ENCODE results near the gene DDX46. TPM values are rescaled to one million over a fixed set of nuclear protein-coding genes. Genes with fewer than 3 reads are reported as not detected.

The DDX46 gene
- total and polyA plus RNA-seq, 2 of the 8 experiments (the other 6 are each of a cell fraction or from before 2014, with no cell fraction given) = 22.6 to 110 TPM

GRCh38 chr5:134784946-134785620 lies 26.5 kb downstream of the DDX46 start:
- Histone ChIP-seq H3K9ac (replicated peaks in 1 of 4; ENCODE audit: extremely low read depth in 1 of 4, low read depth in 3 of 4, low read length in 3 of 4) (peak overlapping the region in 1 of 4 experiments; percentile 28; a peak in 2 of 7 replicates), H3K27ac (ENCODE audit: low read depth, low read length) (no peak overlapping the region), H2BK120ac (replicated peaks; ENCODE audit: low read depth, low read length) (no peak overlapping the region), H4K20me1 (replicated peaks in 1 of 2; ENCODE audit: control insufficient read depth in 1 of 2, insufficient read depth in 2 of 2, low read length in 2 of 2) (peaks cover 0 to 1% of the 10 kb centered on the region in 2 experiments), H2BK15ac (ENCODE audit: low read length) (no peak overlapping the region), H2BK5ac (ENCODE audit: low read depth, low read length) (no peak overlapping the region), H3K4me3 (ENCODE audit: extremely low read depth in 1 of 4, insufficient read depth in 2 of 4, low read depth in 3 of 4, low read length in 4 of 4) (0 out of 8 replicates have a peak overlapping the region, but pooled peaks of 1 of the 4 experiments have one; percentile 3), H3K4me2 (ENCODE audit: insufficient read depth in 1 of 2, low read depth in 2 of 2, low read length in 2 of 2) (no peak overlapping the region), H3K36me3 (ENCODE audit: control insufficient read depth in 2 of 4, insufficient read depth in 4 of 4, low read length in 3 of 4) (peaks cover 24 to 87% (median 61%) of the 10 kb centered on the region in 4 experiments), H2AFZ (ENCODE audit: low read length) (no peak overlapping the region), H3K27me3 (replicated peaks in 1 of 4; ENCODE audit: control insufficient read depth in 3 of 4, extremely low read depth in 1 of 4, insufficient read depth in 3 of 4, low read length in 3 of 4) (no peaks in the 10 kb centered on the region), H2BK20ac (ENCODE audit: low read length) (no peak overlapping the region), H2BK12ac (ENCODE audit: low read depth, low read length) (no peak overlapping the region), H3K79me2 (ENCODE audit: control insufficient read depth in 1 of 2, insufficient read depth in 2 of 2, low read length in 2 of 2) (no peaks in the 10 kb centered on the region), H2AK5ac (ENCODE audit: low read depth, low read length) (no peak overlapping the region), H3K18ac (ENCODE audit: extremely low read depth, low read length) (no peak overlapping the region), H4K91ac (replicated peaks; ENCODE audit: insufficient read length, low read length) (no peak overlapping the region), H4K8ac (ENCODE audit: extremely low read depth, insufficient read depth, low read length) (no peak overlapping the region), H3K4ac (replicated peaks; ENCODE audit: insufficient read length, low read depth, low read length) (no peak overlapping the region), H3K4me1 (replicated peaks in 1 of 4; ENCODE audit: control insufficient read depth in 3 of 4, insufficient read depth in 4 of 4, low read length in 3 of 4) (peaks cover 0 to 2% (median 0%) of the 10 kb centered on the region in 4 experiments; a peak in 2 of 7 replicates), H4K5ac (ENCODE audit: insufficient read length, low read depth, low read length) (no peak overlapping the region), H3K23ac (ENCODE audit: insufficient read length) (no peak overlapping the region), H3K23me2 (ENCODE audit: low read depth, low read length) (no peaks in the 10 kb centered on the region), H3K9me3 (ENCODE audit: insufficient read depth in 2 of 2, low read depth in 1 of 2, low read length in 1 of 2) (no peaks in the 10 kb centered on the region), H3K14ac (ENCODE audit: insufficient read length) (no peak overlapping the region), H3K79me1 (ENCODE audit: low read depth, low read length) (no peaks in the 10 kb centered on the region), H3K56ac (replicated peaks; ENCODE audit: insufficient read length, low read depth, low read length) (no peak overlapping the region)
- WGBS, 2 experiments (ENCODE audit: extremely low coverage in 1 of 2, insufficient coverage in 1 of 2, insufficient read length in 1 of 2, insufficient replicate concordance in 2 of 2, low coverage in 1 of 2, low lambda C conversion rate in 2 of 2, missing lambda C conversion rate in 1 of 2) = 95% methylated on average over 3 of the region's 3 CpGs; no CpG with 5 or more reads in 1 of the 2 experiments
- ChIA-PET CTCF (ENCODE audit: partially characterized antibody) (interaction anchor here (1.3 kb wide), 1 partner anchor 119 kb away, joined by 3 read pairs; no protein-coding TSS in a partner anchor), POLR2A (ENCODE audit: partially characterized antibody) (interaction anchor here (0.6 to 0.9 kb wide), 3 partner anchors 14 to 47 kb away, joined by 3 read pairs; partner anchors contain the start of gene CAMLG)
- DNase-seq (ENCODE audit: low read depth in 1 of 2, low spot score in 2 of 2) (peak; percentile 3 to 5), FAIRE-seq (no peak)
- TF ChIP-seq CTBP2 (IDR thresholded peaks at IDR 0.05; ENCODE audit: borderline replicate concordance, insufficient read depth, insufficient read length, low read length) (no peak), BACH1 (IDR thresholded peaks at IDR 0.05; ENCODE audit: low read length) (no peak), EGR1 (IDR thresholded peaks at IDR 0.05; ENCODE audit: borderline replicate concordance, low read depth, low read length) (no peak), MAFK (IDR thresholded peaks at IDR 0.05; ENCODE audit: low read depth, low read length) (no peak), ZNF274 (IDR thresholded peaks at IDR 0.05; ENCODE audit: borderline replicate concordance, extremely low read depth, low read length) (no peak), RXRA (IDR thresholded peaks at IDR 0.05; ENCODE audit: insufficient read depth, low read depth, low read length) (no peak), ATF2 (IDR thresholded peaks at IDR 0.05; ENCODE audit: low read length) (no peak), KDM5A (IDR thresholded peaks at IDR 0.05; ENCODE audit: low read length) (no peak), FOSL1 (IDR thresholded peaks at IDR 0.05; ENCODE audit: insufficient read depth, low read depth, low read length) (no peak), CHD1 (IDR thresholded peaks at IDR 0.05; ENCODE audit: low read depth, low read length) (no peak), SRF (IDR thresholded peaks at IDR 0.05; ENCODE audit: low read depth, low read length) (no peak)
